Gastroesophageal sphincter (tissue), 3 donors: ENCODE data around the gene ITPR2.

Experiments used
- EP300 ChIP-seq: sonication (generic); formaldehyde crosslinking; IDR thresholded peaks from one replicate; pipeline ENCODE4 v1.6.1; 2017; ENCODE audit warnings: antibody characterized with exemption, mild to moderate bottlenecking
- POLR2A ChIP-seq, 2 donors: fragments of 450-650 bp; IDR thresholded peaks; one replicate each; pipeline ENCODE4 v1.6.1; 2017; ENCODE audit warnings: antibody characterized with exemption in 2 of 2, mild to moderate bottlenecking in 2 of 2, moderate library complexity in 1 of 2
- POLR2AphosphoS5 ChIP-seq: sonication (generic); formaldehyde crosslinking; IDR thresholded peaks from one replicate; pipeline ENCODE4 v1.6.1; 2017; ENCODE audit warnings: antibody characterized with exemption
- TF ChIP-seq, protein P1 (sequence below), 4 experiments: fragments of 200-600 bp in 2 of 4; fragments of 450-650 bp in 2 of 4; sonication (generic) in 1 of 4; IDR thresholded peaks; one replicate each; pipeline ENCODE4 v1.5.1; 2017 to 2019; ENCODE audit warnings: antibody characterized with exemption in 4 of 4, mild to moderate bottlenecking in 2 of 4, moderate library complexity in 2 of 4

DNA sequence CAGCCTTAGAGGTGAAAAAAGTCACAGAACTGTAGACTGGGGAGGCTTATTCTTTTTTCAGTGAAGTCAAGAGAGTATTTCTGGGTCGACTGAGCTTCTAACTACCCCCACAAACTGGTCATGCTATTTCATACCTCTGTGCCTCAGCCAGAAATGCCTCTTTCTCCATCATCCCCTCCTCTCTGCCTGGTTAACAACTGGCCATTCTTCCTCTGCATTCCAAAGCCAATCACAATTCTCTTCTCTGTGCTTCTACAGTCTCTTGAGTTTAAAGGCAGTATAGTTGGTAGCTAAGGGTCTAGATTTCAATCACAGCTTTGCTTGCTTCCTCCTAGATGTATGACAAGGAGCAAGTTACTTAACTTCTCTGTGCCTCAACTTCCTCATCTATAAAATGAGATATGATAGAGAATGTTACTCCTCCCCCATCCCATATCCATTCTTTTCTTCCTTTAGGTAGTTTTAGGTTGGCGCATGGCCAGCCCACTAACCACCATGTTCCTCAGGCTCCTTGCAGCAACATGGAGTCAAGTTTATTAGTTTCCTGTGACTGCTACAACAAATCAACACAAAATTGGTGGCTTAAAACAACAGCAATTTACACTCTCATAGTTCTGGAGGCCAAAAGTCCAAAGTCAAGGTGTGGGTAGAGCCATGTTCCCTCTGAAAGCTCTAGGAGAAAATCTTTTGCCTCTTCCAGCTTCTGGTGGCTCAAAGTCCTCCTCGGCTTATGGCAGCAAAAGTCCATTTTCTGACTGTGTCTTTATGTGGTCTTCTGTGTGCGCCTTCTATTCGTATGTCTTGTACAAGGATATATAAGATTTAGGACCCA is 62.5 kb downstream of the ITPR2 start:
- TF ChIP-seq, protein P1, sequence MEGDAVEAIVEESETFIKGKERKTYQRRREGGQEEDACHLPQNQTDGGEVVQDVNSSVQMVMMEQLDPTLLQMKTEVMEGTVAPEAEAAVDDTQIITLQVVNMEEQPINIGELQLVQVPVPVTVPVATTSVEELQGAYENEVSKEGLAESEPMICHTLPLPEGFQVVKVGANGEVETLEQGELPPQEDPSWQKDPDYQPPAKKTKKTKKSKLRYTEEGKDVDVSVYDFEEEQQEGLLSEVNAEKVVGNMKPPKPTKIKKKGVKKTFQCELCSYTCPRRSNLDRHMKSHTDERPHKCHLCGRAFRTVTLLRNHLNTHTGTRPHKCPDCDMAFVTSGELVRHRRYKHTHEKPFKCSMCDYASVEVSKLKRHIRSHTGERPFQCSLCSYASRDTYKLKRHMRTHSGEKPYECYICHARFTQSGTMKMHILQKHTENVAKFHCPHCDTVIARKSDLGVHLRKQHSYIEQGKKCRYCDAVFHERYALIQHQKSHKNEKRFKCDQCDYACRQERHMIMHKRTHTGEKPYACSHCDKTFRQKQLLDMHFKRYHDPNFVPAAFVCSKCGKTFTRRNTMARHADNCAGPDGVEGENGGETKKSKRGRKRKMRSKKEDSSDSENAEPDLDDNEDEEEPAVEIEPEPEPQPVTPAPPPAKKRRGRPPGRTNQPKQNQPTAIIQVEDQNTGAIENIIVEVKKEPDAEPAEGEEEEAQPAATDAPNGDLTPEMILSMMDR (IDR thresholded peaks at IDR 0.05) = no peak
- TF ChIP-seq POLR2AphosphoS5 (no peak), EP300 (no peak), POLR2A (IDR thresholded peaks at IDR 0.05) (no peak)
